ENCODE measurements around the gene RIMKLA.

The RIMKLA gene

DNA sequence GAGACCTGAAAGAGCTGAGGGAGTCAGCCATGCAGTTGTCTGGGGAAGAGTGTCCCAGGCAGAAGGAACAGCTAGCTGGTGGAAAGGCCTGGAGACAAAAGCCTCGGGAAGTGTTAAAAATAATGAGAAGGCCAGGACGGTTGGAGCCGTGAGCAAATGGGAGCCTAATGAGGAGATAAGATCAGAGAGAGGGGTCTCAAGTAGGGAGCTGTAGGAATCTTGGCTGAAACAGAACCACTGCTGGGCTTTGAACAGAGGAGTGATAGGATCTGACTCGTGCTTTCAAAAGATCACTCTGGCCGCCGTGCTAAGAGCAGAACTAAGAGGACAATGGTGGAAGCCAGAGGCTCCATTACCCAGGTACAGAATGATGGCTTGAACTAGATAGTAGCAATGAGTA, 43.6 kb upstream of the RIMKLA start:
- TF ChIP-seq, protein P1, sequence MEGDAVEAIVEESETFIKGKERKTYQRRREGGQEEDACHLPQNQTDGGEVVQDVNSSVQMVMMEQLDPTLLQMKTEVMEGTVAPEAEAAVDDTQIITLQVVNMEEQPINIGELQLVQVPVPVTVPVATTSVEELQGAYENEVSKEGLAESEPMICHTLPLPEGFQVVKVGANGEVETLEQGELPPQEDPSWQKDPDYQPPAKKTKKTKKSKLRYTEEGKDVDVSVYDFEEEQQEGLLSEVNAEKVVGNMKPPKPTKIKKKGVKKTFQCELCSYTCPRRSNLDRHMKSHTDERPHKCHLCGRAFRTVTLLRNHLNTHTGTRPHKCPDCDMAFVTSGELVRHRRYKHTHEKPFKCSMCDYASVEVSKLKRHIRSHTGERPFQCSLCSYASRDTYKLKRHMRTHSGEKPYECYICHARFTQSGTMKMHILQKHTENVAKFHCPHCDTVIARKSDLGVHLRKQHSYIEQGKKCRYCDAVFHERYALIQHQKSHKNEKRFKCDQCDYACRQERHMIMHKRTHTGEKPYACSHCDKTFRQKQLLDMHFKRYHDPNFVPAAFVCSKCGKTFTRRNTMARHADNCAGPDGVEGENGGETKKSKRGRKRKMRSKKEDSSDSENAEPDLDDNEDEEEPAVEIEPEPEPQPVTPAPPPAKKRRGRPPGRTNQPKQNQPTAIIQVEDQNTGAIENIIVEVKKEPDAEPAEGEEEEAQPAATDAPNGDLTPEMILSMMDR (IDR thresholded peaks at IDR 0.05; ENCODE audit: insufficient read depth, low read depth, low read length, missing control alignments): no peak
- DNase-seq (ENCODE audit: low read depth): no peak
- H3K4me3 ChIP-seq (ENCODE audit: low read length): no peak overlapping the region

DNA sequence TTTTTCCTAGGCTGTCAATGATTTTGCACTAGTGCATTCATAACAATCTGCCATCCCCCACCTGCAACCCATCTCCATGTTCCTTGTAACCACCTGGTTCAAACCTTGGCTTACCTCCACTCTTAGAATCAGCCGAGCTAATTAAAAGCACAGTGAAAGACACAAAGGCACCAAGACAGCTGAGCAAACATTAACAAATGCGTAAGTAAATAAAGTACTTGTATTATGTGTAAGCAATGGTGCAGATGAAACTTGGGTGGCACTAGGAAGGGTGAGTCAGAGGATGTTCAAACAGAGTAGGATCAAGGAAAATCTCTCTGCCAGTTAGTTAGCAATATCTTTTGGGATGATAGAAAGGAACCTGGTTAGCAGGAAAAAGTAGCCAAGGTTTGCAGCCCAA, 40.5 kb upstream of the RIMKLA start:
- DNase-seq (ENCODE audit: low read depth): peak; percentile 93
- TF ChIP-seq, protein P1 (IDR thresholded peaks at IDR 0.05; ENCODE audit: insufficient read depth, low read depth, low read length, missing control alignments): no peak
- H3K4me3 ChIP-seq (ENCODE audit: low read length): no peak overlapping the region

DNA sequence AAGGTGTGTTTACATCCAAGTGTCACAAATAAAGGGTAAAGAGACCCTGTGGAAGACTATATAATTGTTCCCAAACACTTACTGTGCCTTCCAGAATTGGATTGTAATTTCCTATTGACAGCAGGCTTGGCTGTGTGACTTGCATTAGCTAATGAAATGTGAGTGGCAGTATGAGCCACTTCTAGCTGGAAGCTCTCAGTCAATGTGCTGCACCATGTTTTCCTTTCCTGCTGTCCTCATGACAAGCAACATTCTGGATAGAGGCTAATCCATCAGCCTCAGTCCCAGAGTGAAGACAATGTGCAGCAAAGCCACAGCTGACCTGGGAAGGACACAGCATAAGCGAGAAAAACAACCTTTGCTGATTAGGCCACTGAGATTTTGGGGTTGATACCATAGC, 39.7 kb upstream of the RIMKLA start:
- H3K4me3 ChIP-seq (ENCODE audit: low read length): no peak overlapping the region
- TF ChIP-seq, protein P1 (IDR thresholded peaks at IDR 0.05; ENCODE audit: insufficient read depth, low read depth, low read length, missing control alignments): no peak
- no peak for DNase-seq (ENCODE audit: low read depth)

DNA sequence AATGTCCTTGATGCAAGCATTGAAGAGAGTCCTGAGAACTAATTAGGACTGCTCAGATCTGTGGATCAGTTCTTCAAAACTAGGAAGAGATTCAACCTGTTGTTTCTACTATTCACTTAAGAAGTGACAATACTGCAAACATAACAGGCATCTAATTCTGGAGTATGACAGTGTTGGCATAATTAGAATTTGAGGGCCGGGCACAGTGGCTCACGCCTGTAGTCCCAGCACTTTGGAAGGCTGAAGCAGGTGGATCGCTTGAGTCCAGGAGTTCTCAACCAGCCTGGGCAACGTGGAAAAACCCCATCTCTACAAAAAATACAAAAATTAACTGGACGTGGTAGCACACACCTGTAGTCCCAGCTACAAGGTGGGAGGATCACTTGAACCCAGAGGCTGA, 37.5 kb upstream of the RIMKLA start:
- TF ChIP-seq, protein P1 (IDR thresholded peaks at IDR 0.05; ENCODE audit: insufficient read depth, low read depth, low read length, missing control alignments): no peak
- DNase-seq (ENCODE audit: low read depth): no peak
- no peak overlapping the region for H3K4me3 ChIP-seq (ENCODE audit: low read length)

DNA sequence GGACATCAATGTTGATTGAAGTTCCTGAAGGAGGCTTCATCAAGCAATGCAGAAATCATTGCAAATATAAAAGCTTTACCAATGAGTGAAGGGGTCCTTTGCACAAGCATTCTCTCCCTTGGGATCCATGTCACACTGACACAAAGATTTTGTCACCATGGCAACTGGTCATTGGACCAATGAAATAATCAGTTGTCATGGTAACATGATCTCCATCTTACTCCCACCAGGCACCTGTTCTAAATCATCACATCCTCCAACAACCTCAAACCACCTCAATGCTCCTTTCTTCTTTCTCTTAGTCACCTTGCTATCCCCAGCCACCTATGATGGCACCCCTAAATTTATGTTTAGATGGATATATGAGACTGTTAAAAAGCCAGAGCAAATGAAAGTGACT, 32.1 kb upstream of the RIMKLA start:
- DNase-seq (ENCODE audit: low read depth): no peak
- no peak overlapping the region for H3K4me3 ChIP-seq (ENCODE audit: low read length)
- TF ChIP-seq, protein P1 (IDR thresholded peaks at IDR 0.05; ENCODE audit: insufficient read depth, low read depth, low read length, missing control alignments): no peak

DNA sequence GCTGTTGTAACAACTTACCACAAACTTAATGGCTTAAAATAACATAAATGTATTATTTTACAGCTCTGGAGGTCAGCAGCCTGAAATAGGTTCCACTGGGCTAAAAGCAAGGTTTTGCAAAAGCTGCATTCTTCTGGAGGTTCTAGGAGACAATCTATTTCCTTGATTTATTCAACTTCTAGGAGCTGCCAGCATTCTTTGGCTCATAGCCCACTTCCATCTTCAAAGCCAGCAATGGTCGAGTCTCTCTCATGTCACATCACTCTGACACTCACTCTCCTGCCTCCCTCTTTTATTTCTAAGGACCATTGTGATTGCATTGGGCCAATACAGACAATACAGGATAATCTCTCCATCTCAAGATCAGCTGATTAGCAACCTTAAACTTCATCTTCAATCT, 30.5 kb upstream of the RIMKLA start:
- no peak overlapping the region for H3K4me3 ChIP-seq (ENCODE audit: low read length)
- TF ChIP-seq, protein P1 (IDR thresholded peaks at IDR 0.05; ENCODE audit: insufficient read depth, low read depth, low read length, missing control alignments): no peak
- DNase-seq (ENCODE audit: low read depth): no peak

DNA sequence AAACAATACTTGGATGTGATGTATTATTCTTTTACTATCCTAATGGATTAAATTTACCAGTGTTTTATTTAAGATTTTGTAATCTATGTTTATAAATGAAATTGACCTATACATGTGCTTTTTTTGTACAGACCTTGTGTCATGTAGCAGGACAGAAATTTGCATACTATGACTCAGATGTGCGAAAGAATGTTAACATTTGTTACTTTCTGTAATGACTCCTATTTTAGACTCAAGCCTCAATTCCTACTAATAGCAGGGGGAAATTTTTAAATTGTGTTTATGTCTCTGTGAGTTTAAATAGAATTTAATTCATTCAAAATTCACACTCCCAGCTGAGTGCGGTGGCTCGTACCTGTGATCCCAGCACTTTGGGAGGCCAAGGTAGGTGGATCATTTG, 21.8 kb upstream of the RIMKLA start:
- TF ChIP-seq, protein P1 (IDR thresholded peaks at IDR 0.05; ENCODE audit: insufficient read depth, low read depth, low read length, missing control alignments): no peak
- no peak overlapping the region for H3K4me3 ChIP-seq (ENCODE audit: low read length)
- DNase-seq (ENCODE audit: low read depth): no peak

All from epithelial cell of esophagus (primary cell).